GM12874 (cell line): Measurements from ENCODE around the gene DNPH1.

Experiments used
- TF ChIP-seq, protein P1 (sequence below): IDR thresholded peaks from 2 replicates; pipeline ENCODE4 v1.5.1; 2011; ENCODE audit warnings: low read depth, mild to moderate bottlenecking, control low read depth, low read length, moderate library complexity; ENCODE audit not compliant: insufficient read depth

DNPH1 gene

DNA sequence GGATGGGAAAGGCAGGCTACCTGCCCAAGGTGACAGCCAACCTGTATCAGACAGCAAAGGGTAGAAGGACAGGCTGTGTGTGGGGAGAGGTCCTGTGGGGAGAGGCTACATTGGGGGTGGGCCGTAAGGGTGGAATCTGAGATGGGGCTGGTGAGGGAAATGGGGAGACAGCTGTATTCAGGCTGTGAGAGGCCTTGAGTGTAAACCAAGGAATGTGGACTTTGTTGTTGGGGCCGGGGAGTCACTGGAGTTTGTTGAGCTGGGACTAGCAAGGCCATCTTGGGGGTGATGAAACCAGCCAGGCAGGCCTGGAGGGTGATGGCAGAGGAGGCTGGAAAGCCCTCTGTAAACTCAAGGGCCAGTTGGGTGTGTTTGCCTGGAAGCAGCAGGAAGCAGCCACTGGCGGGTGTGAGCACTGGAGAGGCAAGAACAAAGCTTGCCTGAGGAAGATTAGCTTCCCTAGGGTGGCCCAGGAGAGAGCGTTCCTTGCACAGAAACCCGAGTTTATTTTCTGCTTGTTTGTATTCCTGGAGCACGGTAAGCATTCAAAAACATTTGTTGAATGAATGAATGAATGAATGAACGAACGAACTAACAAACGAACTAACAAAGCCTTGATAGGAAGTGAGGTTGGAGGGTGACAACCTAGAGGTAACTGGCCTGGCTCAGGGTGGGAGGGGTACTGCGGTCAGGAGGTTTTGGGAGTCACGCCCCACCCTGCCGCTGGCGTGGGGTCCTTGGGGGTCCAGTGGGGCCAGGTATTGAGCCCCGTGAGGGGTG, 32.9 kb upstream of the DNPH1 start:
- TF ChIP-seq, protein P1, sequence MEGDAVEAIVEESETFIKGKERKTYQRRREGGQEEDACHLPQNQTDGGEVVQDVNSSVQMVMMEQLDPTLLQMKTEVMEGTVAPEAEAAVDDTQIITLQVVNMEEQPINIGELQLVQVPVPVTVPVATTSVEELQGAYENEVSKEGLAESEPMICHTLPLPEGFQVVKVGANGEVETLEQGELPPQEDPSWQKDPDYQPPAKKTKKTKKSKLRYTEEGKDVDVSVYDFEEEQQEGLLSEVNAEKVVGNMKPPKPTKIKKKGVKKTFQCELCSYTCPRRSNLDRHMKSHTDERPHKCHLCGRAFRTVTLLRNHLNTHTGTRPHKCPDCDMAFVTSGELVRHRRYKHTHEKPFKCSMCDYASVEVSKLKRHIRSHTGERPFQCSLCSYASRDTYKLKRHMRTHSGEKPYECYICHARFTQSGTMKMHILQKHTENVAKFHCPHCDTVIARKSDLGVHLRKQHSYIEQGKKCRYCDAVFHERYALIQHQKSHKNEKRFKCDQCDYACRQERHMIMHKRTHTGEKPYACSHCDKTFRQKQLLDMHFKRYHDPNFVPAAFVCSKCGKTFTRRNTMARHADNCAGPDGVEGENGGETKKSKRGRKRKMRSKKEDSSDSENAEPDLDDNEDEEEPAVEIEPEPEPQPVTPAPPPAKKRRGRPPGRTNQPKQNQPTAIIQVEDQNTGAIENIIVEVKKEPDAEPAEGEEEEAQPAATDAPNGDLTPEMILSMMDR, result no peak

DNA sequence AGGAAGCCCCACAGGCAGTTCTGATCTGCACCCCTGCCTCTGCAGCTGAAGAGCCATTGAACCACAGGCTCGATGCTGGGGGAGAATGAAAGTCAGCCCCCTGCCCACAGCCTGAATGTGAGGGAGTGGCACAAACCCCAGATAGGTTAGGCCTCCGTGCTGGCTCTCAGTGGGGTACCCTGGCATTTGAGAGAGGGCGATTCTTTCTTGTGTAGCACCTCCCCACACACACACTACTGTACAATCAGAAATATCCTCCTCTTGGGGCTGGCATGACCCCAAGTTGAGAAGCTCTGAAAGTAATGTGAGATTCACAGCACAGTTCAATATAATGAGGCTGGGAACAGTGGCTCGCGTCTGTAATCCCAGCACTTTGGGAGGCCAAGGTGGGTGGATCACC, 31.9 kb upstream of the DNPH1 start:
- TF ChIP-seq, protein P1, result no peak

DNA sequence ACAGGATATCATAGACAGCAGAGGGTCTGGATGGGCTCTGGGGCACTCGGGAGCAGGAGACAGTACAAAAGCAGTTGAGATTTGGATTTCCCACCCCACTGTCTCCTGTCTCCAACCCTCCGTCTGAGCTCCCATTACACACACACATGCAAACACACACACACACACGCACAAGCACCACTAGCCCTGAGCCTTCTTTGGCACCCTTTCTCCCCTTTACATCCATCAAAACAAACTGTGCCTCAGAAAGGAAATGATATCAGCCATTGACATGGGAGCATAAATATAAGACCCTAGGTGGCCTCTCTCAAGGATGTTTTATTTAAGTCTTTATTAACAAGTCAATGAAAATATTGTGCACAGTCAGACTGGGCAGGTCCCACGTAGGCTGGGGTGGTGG, 31.5 kb upstream of the DNPH1 start:
- TF ChIP-seq, protein P1, result no peak

DNA sequence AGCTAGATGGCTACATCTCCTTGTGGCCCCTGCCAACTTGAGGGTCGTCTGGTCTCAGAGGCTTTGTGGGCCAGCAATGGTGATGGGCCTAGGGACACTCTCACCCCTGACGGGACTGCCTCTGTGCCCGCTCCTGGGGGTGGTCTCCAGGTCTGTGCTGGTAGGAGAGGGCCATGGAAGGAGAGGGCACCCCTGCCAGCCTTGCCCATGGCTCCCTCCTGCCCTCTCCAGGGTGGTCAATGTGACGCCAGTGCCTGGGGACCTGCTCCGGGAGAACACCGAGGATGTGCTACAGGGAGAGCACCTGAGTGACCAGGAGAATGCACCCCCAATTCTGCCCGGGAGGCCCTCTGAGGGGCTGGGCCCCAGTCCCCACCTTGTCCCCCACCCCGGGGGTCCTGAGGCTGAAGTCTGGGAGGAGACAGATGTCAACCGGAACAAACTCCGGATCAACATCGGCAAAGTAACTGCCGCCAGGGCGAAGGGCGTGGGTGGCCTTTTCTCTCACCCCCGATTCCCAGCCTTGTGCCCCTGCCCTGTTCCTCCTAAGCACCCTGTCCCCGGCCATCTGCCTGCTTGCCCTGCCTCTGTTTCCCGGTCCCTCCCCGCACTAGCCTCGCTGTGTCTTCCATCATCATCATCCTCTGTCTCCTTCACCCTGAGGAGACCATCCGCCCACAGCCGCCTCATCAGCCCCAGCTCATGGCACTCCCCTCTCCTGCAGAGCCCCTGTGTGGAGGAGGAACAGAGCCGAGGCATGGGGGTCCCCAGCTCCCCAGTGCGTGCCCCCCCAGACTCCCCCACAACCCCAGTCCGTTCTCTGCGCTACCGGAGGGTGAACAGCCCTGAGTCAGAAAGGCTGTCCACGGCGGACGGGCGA, 29.8 kb upstream of the DNPH1 start:
- TF ChIP-seq, protein P1, result no peak

DNA sequence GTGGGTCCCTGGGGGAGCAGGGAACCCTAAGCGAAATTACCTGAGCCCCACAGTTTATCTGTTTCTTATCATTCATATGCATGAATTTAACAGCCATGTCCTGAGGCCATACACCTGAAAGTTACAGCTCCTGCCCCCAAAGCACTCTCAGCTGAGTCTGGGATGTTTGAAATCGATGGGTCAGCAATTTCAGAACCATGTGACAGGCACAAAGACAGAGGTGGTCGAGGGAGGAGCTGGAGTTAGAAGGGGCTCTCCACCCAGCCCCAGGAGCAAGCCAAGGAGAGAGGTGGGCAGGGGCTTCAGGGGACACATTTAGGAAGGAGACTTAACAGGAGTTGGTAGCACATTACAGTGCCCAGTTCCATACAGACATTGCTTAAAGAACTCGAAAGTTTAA, 28.9 kb upstream of the DNPH1 start:
- TF ChIP-seq, protein P1, result no peak

DNA sequence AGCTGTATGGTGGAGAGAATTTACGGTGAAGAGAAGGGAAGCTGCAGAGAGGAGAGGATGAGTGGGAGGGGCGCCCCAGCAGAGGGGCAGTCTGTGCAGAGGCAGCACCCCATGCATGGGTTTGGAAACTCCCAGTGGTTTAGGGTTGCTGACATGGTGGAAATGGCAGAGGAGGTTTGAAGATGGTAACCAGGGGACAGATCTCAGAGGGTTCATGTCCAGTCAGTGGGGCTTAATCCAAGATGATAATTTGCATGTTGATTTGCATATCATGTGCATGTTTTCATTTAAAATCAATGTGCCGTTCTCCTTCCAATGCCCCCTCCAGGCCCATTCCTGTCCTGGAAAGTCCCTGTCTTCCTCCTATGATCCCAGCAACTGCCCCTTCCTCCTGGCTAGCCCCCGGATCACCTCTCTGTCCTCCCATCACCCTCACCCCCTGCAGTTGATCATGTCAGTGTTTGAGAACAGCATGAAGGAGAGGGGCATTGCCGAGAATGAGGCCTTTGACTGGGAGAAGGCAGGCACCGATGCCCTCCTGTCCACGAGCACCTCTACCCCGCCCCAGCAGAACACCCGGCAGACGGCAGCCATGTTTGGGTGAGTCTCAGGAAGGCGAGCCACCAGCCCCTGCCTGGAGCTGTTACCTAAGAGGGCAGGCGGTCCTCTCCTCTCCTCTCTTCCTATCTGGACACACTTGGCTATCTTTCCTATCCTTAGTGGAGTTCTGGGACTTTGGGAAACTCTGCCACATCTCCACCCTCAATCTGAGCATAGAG, 28.3 kb upstream of the DNPH1 start:
- TF ChIP-seq, protein P1, result no peak
